Smooth muscle cell of the brain vasculature (primary cell): ENCODE measurements around the gene LSS.
"Not testable (repeated sequence)": the region's sequence is repeated elsewhere in the genome, so short reads cannot be mapped to it uniquely, and the experiment has no call there.

ENCODE experiments used
- DNase-seq: peaks from one replicate; pipeline ENCODE4 v3.0.0-alpha.2; 2012; ENCODE audit warnings: low read depth, low spot score

LSS gene

GRCh38 chr21:46153247-46154154 lies 75.1 kb downstream of the LSS start:
- DNase-seq = no peak

- no peak for DNase-seq
Observed at GRCh38 chr21:46152927-46153246, 75.7 kb downstream of the LSS start.

GRCh38 chr21:46151989-46152926 lies 76.3 kb downstream of the LSS start:
- no peak for DNase-seq

DNA sequence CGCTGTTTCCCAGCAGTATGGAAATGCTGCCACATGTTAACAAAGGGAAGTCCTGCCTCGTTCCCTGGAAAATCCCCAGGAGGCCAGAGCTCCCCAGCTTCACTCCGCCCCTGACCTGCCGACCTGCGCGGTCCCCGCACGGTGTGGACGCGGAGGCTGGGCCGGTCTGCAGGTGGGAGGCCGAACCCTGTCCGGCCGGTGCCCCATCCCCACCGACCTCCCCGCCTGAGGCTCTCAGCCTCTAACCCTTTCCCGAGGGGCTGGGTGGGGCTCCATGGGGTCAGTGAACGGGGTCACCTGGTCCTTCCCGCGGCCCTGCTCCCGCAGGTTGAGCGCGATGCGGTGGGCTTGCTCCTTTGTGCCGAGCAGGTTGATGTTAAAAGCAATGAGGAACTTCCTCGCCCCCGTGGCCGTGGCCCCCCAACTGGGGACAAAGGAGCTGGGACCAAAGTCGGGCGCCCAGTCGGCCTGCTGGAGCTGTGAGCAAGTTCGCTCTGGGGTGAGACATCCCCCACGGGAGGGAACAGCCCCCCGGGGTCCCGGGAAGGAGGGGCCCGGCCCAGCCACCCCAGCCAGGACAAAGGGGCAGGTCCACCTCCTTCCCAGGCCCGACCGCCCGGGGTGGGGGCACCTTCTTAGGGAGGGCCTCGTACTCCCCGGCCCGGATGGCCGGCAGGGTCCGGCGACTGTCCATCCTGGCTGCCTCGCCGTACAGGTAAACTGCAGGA lies 77.1 kb downstream of the LSS start:
- no peak for DNase-seq

GRCh38 chr21:46150491-46151121 lies 78.0 kb downstream of the LSS start:
- DNase-seq = no peak

DNA sequence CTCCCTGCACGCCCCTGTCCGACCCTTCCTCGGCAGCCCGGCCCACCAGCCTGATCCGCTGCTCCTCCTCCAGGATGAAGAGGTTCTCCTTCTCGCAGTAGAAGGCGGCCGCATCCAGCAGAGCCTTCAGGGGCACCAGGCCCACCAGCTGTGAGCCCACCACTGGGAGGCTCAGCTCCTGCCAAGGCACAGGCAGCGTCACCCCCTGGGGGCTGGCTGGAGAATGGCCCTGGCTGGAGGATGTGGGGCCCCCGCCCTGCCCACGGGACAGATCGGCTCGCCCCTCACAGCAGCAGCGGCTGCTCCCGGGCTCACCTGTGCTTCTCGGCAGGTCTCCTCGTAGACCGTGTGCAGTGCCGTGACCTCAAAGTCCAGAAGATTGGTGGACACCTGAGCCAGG lies 78.5 kb downstream of the LSS start:
- DNase-seq = no peak

DNA sequence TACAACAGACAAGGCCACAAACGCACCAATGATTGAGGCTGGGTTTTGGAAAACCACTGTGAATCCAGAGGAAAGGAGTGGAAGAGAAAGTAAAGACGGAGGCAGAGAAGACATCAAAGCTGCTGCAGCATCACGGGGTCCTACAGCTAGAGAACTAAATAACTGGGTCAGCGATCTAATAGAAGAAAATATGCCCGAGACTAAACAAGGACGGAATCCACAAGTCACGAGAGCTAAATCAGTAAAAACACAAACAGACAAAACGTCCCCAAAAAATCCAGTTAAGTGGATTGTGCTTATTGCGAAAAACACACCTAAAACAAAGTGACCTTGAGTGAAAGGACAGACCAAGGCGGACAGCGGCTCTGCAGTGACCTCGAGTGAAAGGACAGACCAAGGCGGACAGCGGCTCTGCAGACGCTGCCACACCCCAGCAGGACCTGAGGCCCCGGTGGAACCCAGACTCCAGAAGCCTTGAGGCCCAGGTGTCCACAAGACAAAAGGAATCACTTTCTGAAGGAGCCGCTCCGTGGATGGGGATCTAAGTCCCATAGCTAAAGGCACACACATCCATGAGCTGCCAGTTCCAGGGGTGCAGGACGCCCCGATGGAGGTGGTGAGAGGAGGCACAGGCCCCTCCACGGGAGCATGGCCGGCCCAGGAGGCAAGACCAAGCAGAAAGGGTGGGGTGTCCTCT lies 79.2 kb downstream of the LSS start:
- no peak for DNase-seq

DNA sequence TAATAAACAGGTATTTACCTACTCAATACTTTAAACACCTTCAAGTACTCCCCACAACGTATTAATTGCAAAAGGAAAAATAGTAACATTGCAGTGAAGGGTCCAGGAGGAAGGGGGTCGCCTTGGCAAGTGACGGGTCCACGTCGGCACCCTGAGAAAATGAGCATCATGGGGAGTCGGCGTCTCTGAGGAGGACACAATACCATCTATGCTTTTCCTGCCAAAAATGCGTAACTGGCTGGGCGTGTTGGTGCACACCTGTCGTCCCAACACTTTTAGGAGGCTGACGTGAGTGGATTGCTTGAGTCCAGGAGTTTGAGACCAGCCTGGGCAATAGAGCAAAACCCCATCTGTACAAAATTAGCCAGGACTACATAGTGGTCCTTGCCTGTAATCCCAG lies 80.5 kb downstream of the LSS start:
- no peak for DNase-seq

DNA sequence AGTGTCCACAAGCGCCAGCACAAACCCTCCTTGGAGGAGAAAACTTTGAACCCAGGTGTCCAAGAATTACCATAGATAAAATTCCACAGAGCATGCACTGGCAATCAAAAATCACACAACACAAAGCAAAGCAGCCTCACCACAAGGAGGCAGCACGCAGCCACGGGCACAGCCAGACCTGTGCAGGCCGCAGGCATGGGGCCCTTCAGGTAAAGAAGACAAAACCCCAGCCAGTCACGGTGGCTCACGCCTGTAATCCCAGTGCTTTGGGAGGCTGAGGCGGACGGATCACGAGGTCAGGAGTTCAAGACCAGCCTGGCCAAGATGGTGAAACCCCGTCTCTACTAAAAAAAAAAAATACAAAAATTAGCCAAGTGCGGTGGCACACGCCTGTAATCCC lies 81.1 kb downstream of the LSS start:
- not testable (repeated sequence) for DNase-seq

- no peak for DNase-seq
Observed at GRCh38 chr21:46146856-46147255, 81.7 kb downstream of the LSS start.

DNA sequence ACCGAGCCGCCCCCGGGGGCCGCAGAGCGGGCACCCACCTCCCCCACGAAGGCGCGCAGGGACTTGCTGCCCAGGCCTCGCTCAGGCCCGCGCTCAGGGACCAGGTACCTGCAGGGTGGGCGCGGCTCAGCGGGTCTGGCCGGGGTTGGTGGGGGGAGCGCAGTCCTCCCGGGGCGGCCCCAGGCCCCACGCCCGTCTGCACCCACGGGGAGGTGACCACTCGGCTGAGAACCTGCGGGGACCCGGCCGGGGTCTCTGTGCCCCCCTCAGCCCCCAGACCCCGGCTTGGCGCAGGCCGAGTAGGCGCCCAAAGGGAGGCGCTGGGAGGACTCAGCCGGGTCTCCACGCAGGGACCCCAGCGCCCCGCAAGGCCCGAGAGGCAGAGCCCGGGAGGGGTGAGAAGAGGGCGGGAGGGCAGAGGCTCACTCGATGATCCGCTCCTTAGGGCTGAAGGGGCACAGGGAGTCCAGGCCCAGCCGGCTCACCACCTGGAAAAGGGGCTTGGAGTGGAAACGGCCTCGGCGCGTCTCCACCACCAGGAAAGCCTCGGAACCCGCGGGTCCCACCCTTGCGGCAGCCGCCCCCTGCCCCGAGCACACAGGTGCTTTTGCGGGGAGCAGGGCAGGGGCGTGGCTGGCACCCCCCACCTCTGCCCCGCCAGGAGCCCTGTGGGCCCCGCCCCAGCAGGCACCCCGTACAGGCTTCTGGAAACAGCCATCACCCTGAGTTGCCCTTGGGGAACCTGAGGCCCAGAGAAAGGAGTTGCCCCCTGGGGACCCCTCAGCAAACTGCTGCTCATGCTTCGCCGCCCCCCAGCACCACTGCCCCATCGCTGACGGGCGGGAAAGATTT lies 82.5 kb downstream of the LSS start:
- no peak for DNase-seq

- no peak for DNase-seq
Observed at GRCh38 chr21:46145159-46145839, 83.3 kb downstream of the LSS start.

GRCh38 chr21:46144464-46145070 lies 84.0 kb downstream of the LSS start:
- DNase-seq = no peak

DNA sequence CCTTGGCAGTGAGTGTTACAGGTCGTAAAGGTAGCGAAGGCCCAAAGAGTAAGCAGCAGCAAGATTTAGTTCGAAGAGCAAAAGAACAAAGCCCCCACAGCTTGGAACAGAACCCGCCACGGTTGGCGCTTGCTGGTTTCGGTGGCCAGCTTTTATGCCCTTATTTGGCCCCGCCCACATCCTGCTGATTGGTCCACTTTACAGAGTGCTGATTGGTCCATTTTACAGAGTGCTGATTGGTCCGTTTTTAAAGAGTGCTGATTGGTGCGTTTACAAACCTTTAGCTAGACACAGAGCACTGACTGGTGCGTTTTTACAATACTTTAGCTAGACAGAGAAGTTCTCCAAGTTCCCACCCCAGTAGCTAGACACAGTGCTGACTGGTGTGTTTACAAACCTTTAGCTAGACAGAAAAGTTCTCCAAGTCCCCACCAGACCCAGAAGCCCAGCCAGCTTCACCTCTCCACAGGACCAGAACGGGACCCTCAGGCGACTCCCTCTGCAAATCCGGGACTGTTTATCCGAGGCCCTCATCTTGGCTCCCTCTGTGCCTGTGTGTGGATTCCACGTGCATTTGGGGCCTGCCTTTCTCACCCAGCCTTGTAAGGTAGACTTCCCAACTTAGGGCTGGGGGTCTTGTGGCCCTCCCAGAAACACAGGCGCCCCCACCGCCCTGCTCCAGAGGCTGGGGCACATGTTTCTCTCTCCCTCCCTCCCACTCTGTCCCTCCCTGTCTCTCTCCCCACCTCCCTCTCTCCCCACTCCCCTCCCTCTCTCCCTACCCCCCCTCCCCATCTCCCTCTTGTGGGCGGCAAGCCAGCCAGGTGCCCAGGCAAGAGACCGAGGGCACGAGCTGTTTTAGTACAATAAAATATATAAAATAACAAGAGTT lies 85.7 kb downstream of the LSS start:
- DNase-seq = no peak

DNA sequence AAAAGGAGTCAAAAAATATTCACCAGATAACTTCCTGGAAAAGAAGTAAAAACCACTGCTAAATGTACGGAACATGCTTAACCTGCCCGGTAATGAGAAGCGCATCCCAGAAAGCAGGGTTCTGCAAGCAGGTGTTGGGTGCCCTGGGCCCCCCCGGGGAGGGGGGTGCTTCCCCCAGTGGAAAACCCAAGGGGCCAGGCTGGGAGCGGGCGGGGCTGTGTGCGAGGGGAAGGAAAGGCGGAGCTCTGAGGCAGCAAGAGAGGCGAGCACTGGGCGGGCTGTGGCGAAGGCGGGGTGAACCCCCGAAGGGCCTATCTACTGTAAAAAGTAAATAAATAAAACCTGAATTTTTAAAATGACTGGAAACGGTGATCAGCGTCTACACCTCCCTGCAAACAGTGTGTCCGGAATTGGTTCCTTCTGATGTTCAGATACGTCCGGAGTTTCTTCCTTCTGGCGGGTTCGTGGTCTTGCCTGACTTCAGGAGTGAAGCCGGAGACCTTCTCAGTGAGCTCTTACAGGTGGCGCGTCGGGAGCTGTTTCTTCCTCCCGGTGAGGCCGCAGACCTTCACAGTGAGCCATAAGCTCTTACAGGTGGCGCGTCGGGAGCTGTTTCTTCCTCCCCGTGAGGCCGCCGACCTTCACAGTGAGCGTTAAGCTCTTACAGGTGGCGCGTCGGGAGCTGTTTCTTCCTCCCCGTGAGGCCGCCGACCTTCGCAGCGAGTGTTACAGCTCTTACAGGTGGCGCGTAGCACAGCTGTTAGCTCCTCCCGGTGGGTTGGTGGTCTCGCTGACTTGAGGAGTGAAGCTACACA lies 86.6 kb downstream of the LSS start:
- DNase-seq = no peak

DNA sequence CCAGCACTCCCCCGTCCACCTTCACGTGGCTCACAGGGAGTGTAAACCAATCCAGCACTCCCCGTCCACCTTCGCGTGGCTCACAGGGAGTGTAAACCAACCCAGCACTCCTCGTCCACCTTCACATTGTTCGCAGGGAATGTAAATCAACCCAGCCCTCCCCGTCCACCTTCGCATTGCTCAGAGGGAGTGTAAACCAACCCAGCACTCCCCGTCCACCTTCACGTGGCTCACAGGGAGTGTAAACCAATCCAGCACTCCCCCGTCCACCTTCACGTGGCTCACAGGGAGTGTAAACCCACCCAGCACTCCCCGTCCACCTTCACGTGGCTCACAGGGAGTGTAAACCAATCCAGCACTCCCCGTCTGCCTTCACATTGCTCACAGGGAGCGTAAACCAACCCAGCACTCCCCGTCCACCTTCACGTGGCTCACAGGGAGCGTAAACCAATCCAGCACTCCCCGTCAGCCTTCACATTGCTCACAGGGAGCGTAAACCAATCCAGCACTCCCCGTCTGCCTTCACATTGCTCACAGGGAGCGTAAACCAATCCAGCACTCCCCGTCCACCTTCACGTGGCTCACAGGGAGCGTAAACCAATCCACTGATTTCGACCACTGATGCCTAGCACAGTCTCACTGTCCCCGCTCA lies 88.1 kb downstream of the LSS start:
- not testable (repeated sequence) for DNase-seq

DNA sequence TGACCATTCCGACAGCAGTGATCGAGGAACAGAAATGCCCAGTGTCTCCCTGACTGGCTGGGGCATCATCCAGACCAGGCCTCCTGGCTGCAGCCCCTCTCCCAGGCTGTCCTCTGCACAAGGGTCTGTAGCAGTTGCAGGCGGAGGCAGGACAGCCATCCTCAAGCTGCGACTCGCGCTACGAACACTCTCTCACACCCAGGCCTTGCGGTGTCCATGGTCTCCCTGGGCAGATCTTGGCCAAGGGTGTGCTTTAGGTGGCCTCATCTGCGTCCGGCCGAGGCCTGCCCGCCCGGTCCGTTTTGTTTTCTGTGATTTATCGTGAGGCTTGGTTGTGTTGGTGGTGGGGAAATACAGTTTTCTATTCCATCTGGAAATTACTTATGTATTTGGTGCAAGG lies 88.9 kb downstream of the LSS start:
- no peak for DNase-seq
